Colonic mucosa (tissue), 4 donors: ENCODE data around the gene MKRN2OS. TPM values are rescaled to one million over a fixed set of nuclear protein-coding genes. Genes with fewer than 3 reads are reported as not detected.
"Not testable (repeated sequence)": the region's sequence is repeated elsewhere in the genome, so short reads cannot be mapped to it uniquely, and the experiment has no call there.

Source experiments
- DNase-seq: peaks from one replicate; pipeline ENCODE4 v3.0.0-alpha.2; 2020
- H3K27ac ChIP-seq: fragments of 200-600 bp; one replicate; pipeline ENCODE4 v1.8.0; 2021
- H3K27me3 ChIP-seq: fragments of 200-600 bp; one replicate; pipeline ENCODE4 v1.8.0; 2021
- H3K36me3 ChIP-seq: fragments of 200-600 bp; one replicate; pipeline ENCODE4 v1.8.0; 2021
- H3K4me1 ChIP-seq: fragments of 200-600 bp; one replicate; pipeline ENCODE4 v1.8.0; 2021; ENCODE audit warnings: mild to moderate bottlenecking
- H3K4me3 ChIP-seq: fragments of 200-600 bp; one replicate; pipeline ENCODE4 v1.8.0; 2021
- H3K9ac ChIP-seq, 2 donors: one replicate each; pipeline ENCODE4 v1.7.0; 2013; ENCODE audit warnings: control low read depth in 2 of 2, low read depth in 2 of 2, low read length in 2 of 2
- H3K9me3 ChIP-seq: fragments of 200-600 bp; one replicate; pipeline ENCODE4 v1.8.0; 2021
- intact Hi-C: fragments of 100-400 bp; cut with DNase I; formaldehyde crosslinking; loops from one replicate; pipeline ENCODE4 v1.14.1; 2022
- total RNA-seq, 2 donors: library from RNA; stranded (reverse); fragmentation: NEBNext Ultra II Directional in 1 of 2; extraction: Animal tissue kit (Norgen Biotek cat#: 25700) in 1 of 2; gene quantifications; one replicate each; pipeline ENCODE4 v1.2.1, GENCODE V29; 2021
- TF ChIP-seq, protein P1 (sequence below): fragments of 200-600 bp; IDR thresholded peaks from one replicate; pipeline ENCODE4 v1.8.0; 2022; ENCODE audit warnings: antibody characterized with exemption, mild to moderate bottlenecking
- donor health status: healthy.
- donor health status: DM: no; HTN: no; CAD: no.
- donor health status: DM: no; HTN: no; CAD: no.

The MKRN2OS gene
- total RNA-seq, 2 donors from 2014 or later = 6.1 to 6.5 TPM

DNA sequence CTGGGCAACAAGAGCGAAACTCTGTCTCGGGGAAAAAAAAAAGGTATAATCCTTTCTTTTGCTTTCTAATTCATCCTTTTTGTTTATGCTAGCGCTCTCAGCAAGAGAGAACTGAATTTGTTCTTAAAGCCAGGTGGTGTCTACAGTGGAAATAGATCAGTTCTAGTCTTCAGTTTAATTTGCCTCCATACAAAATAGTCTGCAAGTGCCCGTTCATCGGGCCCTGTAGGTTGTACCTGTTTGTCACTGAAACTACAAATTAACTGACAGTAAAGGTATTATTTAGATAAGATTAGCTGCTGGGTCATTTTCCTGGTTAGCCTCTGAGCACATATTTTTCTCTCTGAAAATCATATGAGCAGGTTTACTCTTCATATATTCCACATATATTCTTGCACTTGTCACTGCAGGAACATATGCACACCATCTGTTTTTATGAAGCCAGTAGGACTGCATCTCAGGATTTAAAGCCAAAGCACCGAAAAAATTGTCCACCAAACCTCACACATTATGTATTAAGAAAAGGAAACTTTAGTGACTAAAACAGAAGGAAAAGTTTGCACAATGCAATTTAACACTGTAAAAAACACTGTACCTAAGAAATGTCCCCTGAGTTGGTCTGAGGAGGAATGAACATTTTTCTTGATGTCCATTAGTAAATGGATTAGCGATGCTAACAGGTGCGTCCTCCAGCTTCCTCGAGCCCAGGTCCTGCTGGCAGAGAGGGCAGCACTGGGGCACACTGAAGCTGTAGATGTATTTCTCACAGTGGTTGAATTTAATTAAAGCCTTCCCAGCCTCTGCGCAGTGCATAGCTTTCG lies 437 bp downstream of the MKRN2OS start:
- Histone ChIP-seq H3K36me3 (no peaks in the 10 kb centered on the region), H3K4me3 (peak overlapping the region; percentile 27), H3K4me1 (no peaks in the 10 kb centered on the region), H3K9me3 (no peaks in the 10 kb centered on the region), H3K9ac (peak overlapping the region; percentile 69 to 76), H3K27ac (peak overlapping the region; percentile 77), H3K27me3 (no peaks in the 10 kb centered on the region)
- intact Hi-C loops = no loop called here
- TF ChIP-seq, protein P1, sequence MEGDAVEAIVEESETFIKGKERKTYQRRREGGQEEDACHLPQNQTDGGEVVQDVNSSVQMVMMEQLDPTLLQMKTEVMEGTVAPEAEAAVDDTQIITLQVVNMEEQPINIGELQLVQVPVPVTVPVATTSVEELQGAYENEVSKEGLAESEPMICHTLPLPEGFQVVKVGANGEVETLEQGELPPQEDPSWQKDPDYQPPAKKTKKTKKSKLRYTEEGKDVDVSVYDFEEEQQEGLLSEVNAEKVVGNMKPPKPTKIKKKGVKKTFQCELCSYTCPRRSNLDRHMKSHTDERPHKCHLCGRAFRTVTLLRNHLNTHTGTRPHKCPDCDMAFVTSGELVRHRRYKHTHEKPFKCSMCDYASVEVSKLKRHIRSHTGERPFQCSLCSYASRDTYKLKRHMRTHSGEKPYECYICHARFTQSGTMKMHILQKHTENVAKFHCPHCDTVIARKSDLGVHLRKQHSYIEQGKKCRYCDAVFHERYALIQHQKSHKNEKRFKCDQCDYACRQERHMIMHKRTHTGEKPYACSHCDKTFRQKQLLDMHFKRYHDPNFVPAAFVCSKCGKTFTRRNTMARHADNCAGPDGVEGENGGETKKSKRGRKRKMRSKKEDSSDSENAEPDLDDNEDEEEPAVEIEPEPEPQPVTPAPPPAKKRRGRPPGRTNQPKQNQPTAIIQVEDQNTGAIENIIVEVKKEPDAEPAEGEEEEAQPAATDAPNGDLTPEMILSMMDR = no peak
- no peak for DNase-seq

DNA sequence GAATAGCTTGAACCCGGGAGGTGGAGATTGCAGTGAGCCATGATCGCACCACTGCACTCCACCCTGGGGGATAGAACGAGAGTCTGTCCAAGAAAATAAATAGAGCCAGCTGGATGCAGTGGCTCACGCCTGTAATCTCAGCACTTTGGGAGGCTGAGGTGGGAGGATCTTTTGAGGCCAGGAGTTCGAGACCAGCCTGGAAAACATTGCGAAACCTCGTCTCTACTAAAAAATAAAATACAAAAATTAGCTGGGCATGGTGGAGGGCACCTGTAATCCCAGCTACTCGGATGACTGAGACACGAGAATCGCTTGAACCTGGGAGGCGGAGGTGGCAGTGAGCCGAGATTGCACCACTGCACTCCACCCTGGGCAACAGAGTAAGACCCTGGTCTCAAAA lies 1.8 kb downstream of the MKRN2OS start:
- DNase-seq, H3K9ac ChIP-seq, H3K36me3 ChIP-seq, H3K4me3 ChIP-seq, H3K27me3 ChIP-seq, H3K4me1 ChIP-seq, H3K27ac ChIP-seq, intact Hi-C loops, H3K9me3 ChIP-seq: not testable (repeated sequence)

DNA sequence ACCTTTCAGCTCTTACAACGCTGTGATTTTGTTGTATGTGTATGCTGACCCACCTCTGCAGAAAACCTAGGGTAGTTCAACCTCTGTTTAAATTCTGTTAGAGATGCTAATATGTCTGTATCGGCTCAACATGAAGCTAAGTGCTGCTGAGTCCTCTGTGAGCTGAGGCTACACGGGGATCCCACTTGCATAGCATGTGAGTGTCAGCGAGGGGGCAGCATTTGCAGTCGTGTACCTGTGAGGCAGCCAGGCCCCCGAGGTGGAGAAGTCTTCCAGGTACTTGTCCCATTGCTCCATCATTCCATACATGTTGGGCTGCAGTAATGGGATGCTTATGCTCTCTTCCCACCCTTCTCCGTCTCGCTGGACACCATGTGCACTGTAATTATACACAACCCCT lies 3.7 kb downstream of the MKRN2OS start:
- intact Hi-C loops = no loop called here

DNA sequence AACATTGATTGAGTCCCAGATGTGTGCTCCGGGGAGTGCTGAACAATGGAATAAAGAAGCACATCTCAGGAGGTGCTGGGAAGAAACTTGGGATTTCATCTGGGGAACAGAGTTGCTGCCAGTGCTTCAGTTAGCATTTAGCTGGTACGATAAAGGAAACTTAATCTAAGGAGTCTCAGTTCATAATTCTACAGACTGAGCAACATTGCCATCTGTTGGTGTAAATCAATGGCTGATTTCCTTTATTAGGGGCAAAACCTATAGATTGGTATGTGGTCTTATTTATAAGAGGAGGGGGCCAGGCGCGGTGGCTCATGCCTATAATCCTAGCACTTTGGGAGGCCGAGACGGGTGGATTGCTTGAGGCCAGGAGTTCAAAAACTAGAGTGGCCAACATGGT lies 8.9 kb downstream of the MKRN2OS start:
- no peak overlapping the region for H3K4me3 ChIP-seq

More for the DNA sequence above, 3.7 kb downstream of the MKRN2OS start:
- Histone ChIP-seq H3K27ac (no peak overlapping the region), H3K4me3 (no peak overlapping the region), H3K27me3 (no peaks in the 10 kb centered on the region), H3K4me1 (no peaks in the 10 kb centered on the region), H3K36me3 (no peaks in the 10 kb centered on the region), H3K9me3 (no peaks in the 10 kb centered on the region), H3K9ac (no peak overlapping the region)
- TF ChIP-seq, protein P1 = no peak
- no peak for DNase-seq

DNA sequence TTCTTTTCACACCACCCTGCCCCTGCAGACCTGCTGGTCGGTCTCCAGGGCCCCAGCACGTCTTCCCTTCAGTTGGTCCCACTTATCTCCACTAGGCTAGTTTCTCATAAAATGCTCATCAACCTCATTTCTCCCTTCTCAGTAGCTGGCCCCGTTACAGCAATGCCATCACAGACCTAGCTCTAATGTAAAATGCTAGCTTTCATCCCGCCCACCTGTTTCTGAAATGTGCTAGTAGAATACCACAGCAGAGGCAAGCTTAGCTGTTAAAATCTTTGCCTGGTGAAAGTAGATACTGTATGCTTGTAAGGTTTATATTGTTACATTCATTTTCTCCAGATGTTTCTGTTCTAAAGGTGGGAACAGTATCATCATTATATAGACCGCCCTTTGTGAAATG lies 13.1 kb downstream of the MKRN2OS start:
- Histone ChIP-seq H3K36me3 (no peaks in the 10 kb centered on the region), H3K4me1 (no peaks in the 10 kb centered on the region), H3K27me3 (no peaks in the 10 kb centered on the region), H3K4me3 (no peak overlapping the region), H3K9ac (no peak overlapping the region), H3K9me3 (no peaks in the 10 kb centered on the region), H3K27ac (no peak overlapping the region)
- TF ChIP-seq, protein P1 = no peak
- intact Hi-C loops = no loop called here
- no peak for DNase-seq

More for the DNA sequence above, 8.9 kb downstream of the MKRN2OS start:
- no peaks in the 10 kb centered on the region for H3K36me3 ChIP-seq
- no peaks in the 10 kb centered on the region for H3K27me3 ChIP-seq
- no peaks in the 10 kb centered on the region for H3K9me3 ChIP-seq
- H3K9ac ChIP-seq = no peak overlapping the region
- no peaks in the 10 kb centered on the region for H3K4me1 ChIP-seq
- no peak for DNase-seq
- intact Hi-C loops = no loop called here
- H3K27ac ChIP-seq = no peak overlapping the region
- TF ChIP-seq, protein P1 = no peak

DNA sequence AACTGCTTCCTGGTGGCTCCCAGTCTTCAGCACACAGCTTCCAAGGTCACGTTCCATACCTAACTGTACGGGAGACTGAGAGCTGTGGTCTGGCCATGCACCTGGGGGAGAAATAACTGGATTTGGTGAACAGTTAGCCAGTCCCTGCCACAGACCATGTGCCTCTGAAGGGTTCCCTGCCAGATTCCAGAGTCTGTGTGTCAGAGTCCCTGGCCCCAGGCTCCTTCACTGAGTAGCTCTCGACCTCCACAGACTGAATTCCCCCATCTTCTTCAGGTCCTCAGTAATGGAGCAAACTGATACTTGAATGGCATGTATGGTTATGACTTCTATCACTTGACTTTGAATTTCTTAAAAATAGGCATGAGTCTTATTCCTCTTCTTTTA lies 17.5 kb downstream of the MKRN2OS start:
- H3K4me1 ChIP-seq = no peaks in the 10 kb centered on the region
- intact Hi-C loops = no loop called here
- no peak overlapping the region for H3K9ac ChIP-seq
- H3K27me3 ChIP-seq = no peaks in the 10 kb centered on the region
- no peaks in the 10 kb centered on the region for H3K9me3 ChIP-seq
- TF ChIP-seq, protein P1 = no peak
- H3K27ac ChIP-seq = no peak overlapping the region
- no peak overlapping the region for H3K4me3 ChIP-seq
- DNase-seq = no peak
- no peaks in the 10 kb centered on the region for H3K36me3 ChIP-seq
